GM12872 (cell line): Measurements from ENCODE around the gene ZNF655.

Experiments
- TF ChIP-seq, protein P1 (sequence below): IDR thresholded peaks from 3 replicates; pipeline ENCODE4 v1.5.1; 2011; ENCODE audit warnings: low read depth, mild to moderate bottlenecking, low read length, moderate library complexity; ENCODE audit not compliant: insufficient read depth

ZNF655 gene

DNA sequence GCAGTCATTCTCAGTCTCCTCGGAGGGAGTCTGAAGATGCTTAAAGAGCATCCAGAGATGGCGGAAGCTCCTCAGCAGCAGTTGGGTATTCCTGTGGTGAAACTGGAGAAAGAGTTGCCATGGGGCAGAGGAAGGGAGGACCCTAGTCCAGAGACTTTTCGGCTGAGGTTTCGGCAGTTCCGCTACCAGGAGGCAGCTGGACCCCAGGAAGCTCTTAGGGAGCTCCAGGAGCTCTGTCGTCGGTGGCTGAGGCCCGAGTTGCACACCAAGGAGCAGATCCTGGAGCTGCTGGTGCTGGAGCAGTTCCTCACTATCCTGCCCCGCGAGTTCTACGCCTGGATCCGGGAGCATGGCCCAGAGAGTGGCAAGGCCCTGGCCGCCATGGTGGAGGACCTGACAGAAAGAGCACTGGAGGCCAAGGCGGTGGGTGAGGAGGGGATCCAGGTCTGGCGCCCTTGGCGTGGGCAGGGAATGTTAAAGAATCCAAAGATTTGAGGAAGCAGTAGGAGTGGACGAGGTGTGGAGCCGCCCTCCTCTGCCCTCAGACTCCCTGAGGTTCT, 61.2 kb downstream of the ZNF655 start:
- TF ChIP-seq, protein P1, sequence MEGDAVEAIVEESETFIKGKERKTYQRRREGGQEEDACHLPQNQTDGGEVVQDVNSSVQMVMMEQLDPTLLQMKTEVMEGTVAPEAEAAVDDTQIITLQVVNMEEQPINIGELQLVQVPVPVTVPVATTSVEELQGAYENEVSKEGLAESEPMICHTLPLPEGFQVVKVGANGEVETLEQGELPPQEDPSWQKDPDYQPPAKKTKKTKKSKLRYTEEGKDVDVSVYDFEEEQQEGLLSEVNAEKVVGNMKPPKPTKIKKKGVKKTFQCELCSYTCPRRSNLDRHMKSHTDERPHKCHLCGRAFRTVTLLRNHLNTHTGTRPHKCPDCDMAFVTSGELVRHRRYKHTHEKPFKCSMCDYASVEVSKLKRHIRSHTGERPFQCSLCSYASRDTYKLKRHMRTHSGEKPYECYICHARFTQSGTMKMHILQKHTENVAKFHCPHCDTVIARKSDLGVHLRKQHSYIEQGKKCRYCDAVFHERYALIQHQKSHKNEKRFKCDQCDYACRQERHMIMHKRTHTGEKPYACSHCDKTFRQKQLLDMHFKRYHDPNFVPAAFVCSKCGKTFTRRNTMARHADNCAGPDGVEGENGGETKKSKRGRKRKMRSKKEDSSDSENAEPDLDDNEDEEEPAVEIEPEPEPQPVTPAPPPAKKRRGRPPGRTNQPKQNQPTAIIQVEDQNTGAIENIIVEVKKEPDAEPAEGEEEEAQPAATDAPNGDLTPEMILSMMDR: no peak

DNA sequence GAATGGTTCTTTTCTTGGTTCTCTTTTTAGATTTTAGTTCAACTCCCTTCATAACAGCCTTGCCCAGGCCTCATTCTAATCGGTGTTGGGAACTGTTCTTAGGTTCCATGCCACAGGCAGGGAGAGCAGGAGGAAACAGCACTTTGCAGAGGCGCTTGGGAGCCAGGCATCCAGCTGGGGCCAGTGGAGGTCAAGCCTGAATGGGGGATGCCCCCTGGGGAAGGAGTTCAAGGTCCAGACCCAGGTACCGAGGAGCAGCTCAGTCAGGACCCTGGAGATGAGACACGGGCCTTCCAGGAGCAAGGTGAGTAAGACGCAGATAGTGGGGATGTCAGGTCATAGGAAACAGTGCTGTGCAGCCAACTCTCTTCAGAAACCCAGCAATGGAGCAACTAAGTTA, 62.8 kb downstream of the ZNF655 start:
- TF ChIP-seq, protein P1: no peak

DNA sequence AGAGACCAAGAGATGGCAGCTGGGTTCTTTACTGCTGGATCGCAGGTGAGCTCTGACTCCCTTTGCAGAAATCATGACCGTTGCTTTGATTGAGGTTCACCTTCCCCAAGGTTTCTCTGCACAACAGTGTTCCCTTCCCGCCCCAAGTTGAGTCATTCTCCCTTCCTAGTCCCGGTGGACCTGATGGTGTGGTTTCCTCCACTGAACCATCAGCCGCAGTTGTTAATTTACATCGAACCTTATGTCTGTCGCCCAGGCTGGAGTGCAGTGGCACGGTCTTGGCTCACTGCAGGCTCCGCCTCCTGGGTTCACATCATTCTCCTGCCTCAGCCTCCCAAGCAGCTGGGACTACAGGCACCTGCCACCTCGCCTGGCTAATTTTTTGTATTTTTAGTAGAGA, 64.2 kb downstream of the ZNF655 start:
- TF ChIP-seq, protein P1: no peak

DNA sequence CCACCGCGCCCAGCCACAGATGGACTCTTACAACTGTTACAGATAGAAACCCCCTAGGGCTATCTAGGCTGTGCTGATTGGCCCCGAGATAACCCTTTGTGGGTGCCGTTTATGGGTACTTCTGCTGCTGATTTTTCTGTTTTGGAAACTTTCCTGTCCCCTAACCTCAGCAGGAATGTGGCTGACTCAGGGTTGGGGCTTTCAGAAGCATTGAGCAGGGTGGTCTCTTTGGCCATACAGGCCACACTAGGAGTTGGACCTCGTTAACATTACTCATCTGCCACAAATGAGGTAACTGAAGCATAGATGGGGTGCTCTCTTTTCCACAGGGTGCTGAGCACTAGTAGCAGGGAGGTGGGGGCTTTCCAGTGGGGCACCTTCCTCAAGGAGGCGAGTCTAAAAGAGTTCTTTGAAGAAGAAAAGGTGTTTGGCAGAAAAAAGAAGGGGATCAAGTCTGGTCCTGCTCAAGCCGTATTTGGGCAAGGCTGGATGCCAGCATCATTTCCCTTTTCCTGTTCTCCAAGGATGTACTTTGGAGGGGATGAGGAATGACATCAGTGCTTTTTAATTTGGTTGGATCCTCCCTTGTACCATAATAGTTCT, 64.8 kb downstream of the ZNF655 start:
- TF ChIP-seq, protein P1: no peak

DNA sequence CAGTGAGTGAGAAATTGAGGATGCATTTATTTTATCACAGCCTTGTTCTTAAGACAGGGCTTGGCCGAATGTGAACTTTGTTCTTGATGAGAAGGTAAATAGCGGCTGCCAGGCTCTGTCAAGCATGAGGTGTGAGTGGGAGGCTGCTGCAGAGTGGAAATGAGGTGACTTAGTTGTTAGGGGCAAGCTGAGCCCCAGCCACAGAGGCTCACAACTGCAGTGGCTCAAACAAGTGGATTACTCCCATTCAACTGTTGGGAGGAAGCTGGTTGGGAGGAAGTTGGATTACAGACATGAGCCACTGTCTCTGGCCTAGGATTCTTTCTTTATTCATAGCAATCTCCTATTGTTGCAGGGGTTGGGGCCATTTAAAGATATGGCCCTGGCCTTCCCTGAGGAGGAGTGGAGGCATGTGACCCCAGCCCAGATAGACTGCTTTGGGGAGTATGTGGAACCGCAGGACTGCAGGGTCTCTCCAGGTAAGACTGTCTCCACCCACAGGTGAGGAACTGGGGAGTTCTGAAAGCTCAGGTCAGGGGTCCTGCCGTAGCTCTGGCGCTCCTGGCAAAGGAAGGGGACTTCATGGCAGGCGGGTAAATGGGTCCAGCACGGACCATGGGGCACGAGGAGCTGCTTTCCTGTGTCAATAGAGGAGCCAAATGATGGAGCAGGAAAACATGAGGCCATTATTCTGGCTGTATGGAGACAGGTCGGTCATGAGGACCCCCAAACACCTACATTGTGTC, 65.4 kb downstream of the ZNF655 start:
- TF ChIP-seq, protein P1: no peak

DNA sequence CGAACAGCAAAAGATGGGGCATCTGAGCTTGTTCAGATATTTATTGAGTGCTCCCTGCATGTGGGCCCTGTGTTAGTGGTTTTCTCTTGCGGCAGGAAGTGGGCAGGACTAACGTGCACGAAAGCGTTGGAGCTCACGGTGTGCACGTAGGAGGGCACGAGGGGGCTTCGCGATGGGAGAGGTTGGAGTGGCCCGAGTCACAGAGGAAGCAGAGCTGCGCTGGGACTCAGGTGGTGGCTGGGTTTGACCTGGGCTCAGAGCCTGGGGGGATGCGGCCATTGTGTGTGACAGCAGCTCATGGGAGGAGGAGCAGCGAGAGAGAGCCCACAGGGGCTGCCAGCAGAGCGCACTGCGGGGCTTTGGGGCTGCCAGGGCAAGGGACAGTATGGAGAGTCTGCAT, 66.0 kb downstream of the ZNF655 start:
- TF ChIP-seq, protein P1: no peak

DNA sequence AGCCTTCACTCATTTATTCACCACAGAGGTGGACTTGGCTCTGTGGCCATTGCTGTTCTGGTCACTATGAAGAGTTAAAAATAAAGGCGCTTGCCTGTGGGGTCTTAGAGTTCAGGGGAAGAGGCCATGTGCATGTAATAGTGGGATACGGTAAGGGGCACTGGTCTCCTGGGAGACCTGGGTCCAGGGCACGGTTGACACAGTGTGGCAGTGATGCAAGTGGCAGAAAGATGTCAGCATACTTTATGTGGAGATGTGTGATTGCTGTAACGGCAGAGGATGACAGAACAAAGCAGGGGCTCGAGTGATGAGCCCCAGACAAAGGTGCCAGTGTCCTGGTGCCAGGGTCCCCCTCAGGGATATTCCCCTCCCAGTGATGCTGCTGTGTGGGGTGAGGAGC, 66.9 kb downstream of the ZNF655 start:
- TF ChIP-seq, protein P1: no peak
